Activated naive CD4-positive, alpha-beta T cell treated with anti-CD3 and anti-CD28 coated beads, Interleukin-2, amount 10 ng/mL, durations not matched to agents 5 hours and 36 hours (primary cell): Measurements from ENCODE around the gene RARS2. TPM values are rescaled to one million over a fixed set of nuclear protein-coding genes. Genes with fewer than 3 reads are reported as not detected.

Experiments used
- total RNA-seq, 2 experiments: library from RNA; stranded (reverse); gene quantifications; one replicate each; pipeline ENCODE4 v1.2.3, GENCODE V29; 2021

RARS2 gene, protein sequence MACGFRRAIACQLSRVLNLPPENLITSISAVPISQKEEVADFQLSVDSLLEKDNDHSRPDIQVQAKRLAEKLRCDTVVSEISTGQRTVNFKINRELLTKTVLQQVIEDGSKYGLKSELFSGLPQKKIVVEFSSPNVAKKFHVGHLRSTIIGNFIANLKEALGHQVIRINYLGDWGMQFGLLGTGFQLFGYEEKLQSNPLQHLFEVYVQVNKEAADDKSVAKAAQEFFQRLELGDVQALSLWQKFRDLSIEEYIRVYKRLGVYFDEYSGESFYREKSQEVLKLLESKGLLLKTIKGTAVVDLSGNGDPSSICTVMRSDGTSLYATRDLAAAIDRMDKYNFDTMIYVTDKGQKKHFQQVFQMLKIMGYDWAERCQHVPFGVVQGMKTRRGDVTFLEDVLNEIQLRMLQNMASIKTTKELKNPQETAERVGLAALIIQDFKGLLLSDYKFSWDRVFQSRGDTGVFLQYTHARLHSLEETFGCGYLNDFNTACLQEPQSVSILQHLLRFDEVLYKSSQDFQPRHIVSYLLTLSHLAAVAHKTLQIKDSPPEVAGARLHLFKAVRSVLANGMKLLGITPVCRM
- total RNA-seq = 10 to 100 TPM; 24.9 to 26.7 TPM

DNA sequence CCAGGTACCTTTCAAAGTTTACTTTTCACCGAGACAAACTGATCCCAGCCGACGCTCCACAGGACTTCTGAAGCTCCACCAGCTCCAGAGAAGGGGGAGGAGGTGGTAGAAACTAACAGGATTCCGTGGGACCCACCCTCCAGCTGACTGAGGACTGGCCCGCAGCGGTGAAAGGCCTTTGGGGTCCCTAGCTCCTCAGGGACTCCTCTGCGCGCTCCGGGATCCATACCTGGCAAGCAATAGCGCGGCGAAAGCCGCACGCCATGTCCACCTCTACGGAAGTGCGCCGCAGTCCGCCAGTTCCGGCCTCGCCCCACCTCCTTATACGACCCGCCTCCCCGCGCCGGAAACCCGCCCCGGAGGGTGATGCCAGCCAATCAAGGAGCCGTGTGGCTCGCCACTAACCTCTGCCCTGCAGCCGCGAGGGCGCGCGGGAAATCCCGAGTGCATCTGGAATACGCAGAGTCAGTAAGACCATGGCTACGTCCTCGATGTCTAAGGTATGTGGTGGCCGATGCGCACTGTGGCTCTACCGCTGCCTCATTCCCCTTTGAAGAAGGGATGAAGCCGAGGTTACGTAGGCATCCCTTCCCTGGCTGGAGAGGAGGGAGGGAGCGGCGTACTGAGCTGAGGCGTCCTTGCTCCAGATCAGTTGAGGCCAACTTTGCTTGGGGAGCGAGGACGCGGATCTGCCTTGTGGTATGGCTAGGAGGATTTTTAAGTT is at the start of gene RARS2, which contains the start of gene ORC3:
Gene RARS2 (minus strand): TSS at position 295 of the 724 bp plus-strand sequence. CDS start 30 bp downstream, at position 265.
Gene ORC3 (plus strand): TSS at position 443 of the 724 bp plus-strand sequence. CDS start 34 bp downstream, at position 477.

DNA sequence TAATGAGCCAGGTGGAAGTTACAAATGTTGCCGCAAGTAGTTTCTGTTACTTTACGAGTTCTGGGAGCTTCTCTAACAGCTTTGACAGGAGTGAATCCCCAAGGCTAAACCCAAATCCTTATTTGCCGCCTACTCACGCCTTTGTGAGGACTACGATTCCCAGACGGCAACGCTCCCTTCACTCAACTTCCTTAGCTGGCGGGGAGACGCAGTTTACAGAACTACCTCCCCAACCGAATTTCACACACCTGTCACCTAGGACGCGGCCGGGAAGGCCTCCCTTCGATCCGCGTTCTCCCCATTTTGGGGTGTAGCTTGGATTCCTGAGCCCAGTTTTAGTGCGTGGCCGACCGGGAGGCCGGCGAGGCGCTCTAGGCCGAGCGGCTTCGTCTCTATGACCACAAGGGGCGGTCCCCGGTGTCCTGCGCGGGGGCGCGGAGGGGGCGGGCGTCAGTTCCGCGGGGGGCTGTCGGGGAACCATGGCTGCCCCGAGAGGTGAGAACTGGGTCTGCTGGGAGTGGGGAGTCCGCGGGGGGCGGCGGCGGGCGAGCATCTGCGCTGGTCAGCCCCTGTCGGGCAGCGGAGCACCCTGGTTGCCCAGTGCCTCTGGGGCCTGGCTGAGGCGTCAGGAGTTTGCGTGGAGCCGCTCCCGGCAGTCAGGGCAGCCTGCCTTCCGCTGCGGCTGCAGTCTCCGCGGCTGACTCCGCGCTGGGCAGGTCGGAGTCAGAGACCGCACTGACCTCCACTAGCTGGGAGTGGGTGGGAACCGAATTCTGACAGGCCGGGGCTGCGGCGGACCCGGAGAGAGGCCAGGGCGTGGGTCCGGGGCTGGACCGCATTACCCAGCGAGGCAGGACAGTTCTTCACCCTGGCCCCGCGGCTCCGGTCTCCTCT is 117.0 kb downstream of the RARS2 start, which contains the start of gene SLC35A1:
Gene SLC35A1 (plus strand): TSS at position 450 of the 894 bp plus-strand sequence. CDS start 30 bp downstream, at position 480.

Other genes starting within 250 kb of the RARS2 start
- gene C6orf163, start 245.2 kb downstream of the RARS2 start, total RNA-seq = 1 to 10 TPM; 1.6 to 1.7 TPM
- gene CFAP206, start 182.0 kb downstream of the RARS2 start, total RNA-seq = not detected
- 10 to 100 TPM; 15.0 to 17.1 TPM for gene SLC35A1, start 117.0 kb downstream of the RARS2 start, total RNA-seq
- 10 to 100 TPM; 21.7 to 23.0 TPM for gene ORC3, start 148 bp upstream of the RARS2 start, total RNA-seq
- 10 to 100 TPM; 42.0 to 46.1 TPM for gene AKIRIN2, start 112.2 kb upstream of the RARS2 start, total RNA-seq